ENCODE data around the gene RASGRP4. TPM values are rescaled to one million over a fixed set of nuclear protein-coding genes. Genes with fewer than 3 reads are reported as not detected.

Gene RASGRP4
- total RNA-seq, 1 experiment from 2014 or later: not detected

DNA sequence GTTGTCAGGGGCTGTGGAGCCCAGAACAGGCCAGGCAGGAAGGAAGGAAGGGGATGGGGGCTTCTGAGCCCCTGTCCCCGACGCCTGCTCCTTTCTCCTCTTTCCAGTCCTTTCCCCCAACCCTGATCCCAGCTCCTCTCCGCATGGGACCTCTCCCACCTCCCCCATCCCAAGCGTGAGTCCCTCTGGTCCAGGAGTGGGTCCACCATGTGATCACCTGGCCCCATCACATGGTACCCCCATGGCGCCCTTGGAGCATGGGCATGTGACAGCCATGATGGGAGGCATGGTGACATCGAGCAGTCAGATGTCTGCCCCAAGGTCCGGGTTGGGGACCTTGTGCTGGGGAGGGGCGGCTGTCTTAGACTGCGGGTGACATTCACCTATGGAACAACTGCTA, 16.7 kb upstream of the RASGRP4 start:
- Histone ChIP-seq H3K9me2 (ENCODE audit: insufficient read depth) (no peaks in the 10 kb centered on the region), H3K4me2 (no peak overlapping the region), H3K36me3 (ENCODE audit: low read depth) (no peaks in the 10 kb centered on the region), H2AFZ (no peak overlapping the region), H3K27me3 (ENCODE audit: insufficient read depth, low read depth) (peaks cover 32% of the 10 kb centered on the region), H3K9me3 (ENCODE audit: insufficient read depth, low read depth) (no peaks in the 10 kb centered on the region), H4K20me1 (ENCODE audit: insufficient read depth) (no peaks in the 10 kb centered on the region), H3K27ac (no peak overlapping the region), H3F3A (ENCODE audit: insufficient read depth, low read depth) (no peaks in the 10 kb centered on the region), H3K4me1 (replicated peaks; ENCODE audit: insufficient read depth) (no peaks in the 10 kb centered on the region), H3K79me2 (ENCODE audit: low read depth) (no peaks in the 10 kb centered on the region), H3K4me3 (no peak overlapping the region)
- no peak for TF ChIP-seq EZH2 (IDR thresholded peaks at IDR 0.05; ENCODE audit: low read depth)
- intact Hi-C loops (cut with micrococcal nuclease; ENCODE audit: unreplicated experiment): no loop called here
- BruUV-seq (replicated peaks): no TSS peak
- CTCF ChIA-PET: no interaction called here
- no peak for DNase-seq
- POLR2A ChIA-PET (ENCODE audit: unreplicated experiment): no interaction called here

GRCh38 chr19:38441657-38442348, 15.8 kb upstream of the RASGRP4 start:
- DNase-seq: no peak
- H2AFZ ChIP-seq: no peak overlapping the region
- no peak overlapping the region for H3K4me3 ChIP-seq
- no peaks in the 10 kb centered on the region for H4K20me1 ChIP-seq (ENCODE audit: insufficient read depth)
- POLR2A ChIA-PET (ENCODE audit: unreplicated experiment): no interaction called here
- CTCF ChIA-PET: no interaction called here
- H3K27ac ChIP-seq: no peak overlapping the region
- no peaks in the 10 kb centered on the region for H3K9me2 ChIP-seq (ENCODE audit: insufficient read depth)
- TF ChIP-seq, protein P1, sequence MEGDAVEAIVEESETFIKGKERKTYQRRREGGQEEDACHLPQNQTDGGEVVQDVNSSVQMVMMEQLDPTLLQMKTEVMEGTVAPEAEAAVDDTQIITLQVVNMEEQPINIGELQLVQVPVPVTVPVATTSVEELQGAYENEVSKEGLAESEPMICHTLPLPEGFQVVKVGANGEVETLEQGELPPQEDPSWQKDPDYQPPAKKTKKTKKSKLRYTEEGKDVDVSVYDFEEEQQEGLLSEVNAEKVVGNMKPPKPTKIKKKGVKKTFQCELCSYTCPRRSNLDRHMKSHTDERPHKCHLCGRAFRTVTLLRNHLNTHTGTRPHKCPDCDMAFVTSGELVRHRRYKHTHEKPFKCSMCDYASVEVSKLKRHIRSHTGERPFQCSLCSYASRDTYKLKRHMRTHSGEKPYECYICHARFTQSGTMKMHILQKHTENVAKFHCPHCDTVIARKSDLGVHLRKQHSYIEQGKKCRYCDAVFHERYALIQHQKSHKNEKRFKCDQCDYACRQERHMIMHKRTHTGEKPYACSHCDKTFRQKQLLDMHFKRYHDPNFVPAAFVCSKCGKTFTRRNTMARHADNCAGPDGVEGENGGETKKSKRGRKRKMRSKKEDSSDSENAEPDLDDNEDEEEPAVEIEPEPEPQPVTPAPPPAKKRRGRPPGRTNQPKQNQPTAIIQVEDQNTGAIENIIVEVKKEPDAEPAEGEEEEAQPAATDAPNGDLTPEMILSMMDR (conservative IDR thresholded peaks at IDR 0.05): no peak
- TF ChIP-seq EZH2 (IDR thresholded peaks at IDR 0.05; ENCODE audit: low read depth): no peak
- H3K27me3 ChIP-seq (ENCODE audit: insufficient read depth, low read depth): peaks cover 29% of the 10 kb centered on the region
- no peaks in the 10 kb centered on the region for H3F3A ChIP-seq (ENCODE audit: insufficient read depth, low read depth)
- H3K9me3 ChIP-seq (ENCODE audit: insufficient read depth, low read depth): no peaks in the 10 kb centered on the region
- H3K4me1 ChIP-seq (replicated peaks; ENCODE audit: insufficient read depth): no peaks in the 10 kb centered on the region
- intact Hi-C loops (cut with micrococcal nuclease; ENCODE audit: unreplicated experiment): no loop called here
- no peak overlapping the region for H3K4me2 ChIP-seq
- no TSS peak for BruUV-seq (replicated peaks)
- no peaks in the 10 kb centered on the region for H3K36me3 ChIP-seq (ENCODE audit: low read depth)
- H3K79me2 ChIP-seq (ENCODE audit: low read depth): no peaks in the 10 kb centered on the region

DNA sequence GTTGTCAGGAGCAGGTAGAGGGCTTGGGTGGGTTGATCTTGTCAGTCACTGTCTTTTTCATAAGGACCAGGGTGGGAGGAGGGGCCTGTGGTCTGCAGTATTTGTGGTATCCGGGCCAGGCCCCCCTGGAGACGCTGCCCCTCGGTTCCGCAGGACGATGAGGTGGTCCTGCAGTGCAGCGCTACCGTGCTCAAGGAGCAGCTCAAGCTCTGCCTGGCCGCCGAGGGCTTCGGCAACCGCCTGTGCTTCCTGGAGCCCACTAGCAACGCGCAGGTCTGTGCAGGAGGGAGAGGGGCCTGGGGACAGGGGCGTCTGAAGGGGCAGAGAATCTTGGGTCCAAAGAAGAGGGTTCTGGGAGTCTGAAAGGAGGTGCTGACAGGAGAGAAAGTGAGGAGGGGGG, 14.6 kb upstream of the RASGRP4 start:
- Histone ChIP-seq H3K4me2 (no peak overlapping the region), H3K36me3 (ENCODE audit: low read depth) (no peaks in the 10 kb centered on the region), H3K27ac (no peak overlapping the region), H2AFZ (no peak overlapping the region), H4K20me1 (ENCODE audit: insufficient read depth) (no peaks in the 10 kb centered on the region), H3K4me1 (replicated peaks; ENCODE audit: insufficient read depth) (no peaks in the 10 kb centered on the region), H3K9me3 (ENCODE audit: insufficient read depth, low read depth) (no peaks in the 10 kb centered on the region), H3F3A (ENCODE audit: insufficient read depth, low read depth) (no peaks in the 10 kb centered on the region), H3K79me2 (ENCODE audit: low read depth) (no peaks in the 10 kb centered on the region), H3K9me2 (ENCODE audit: insufficient read depth) (no peaks in the 10 kb centered on the region), H3K4me3 (no peak overlapping the region), H3K27me3 (ENCODE audit: insufficient read depth, low read depth) (peaks cover 25% of the 10 kb centered on the region)
- BruUV-seq (replicated peaks): no TSS peak
- DNase-seq: no peak
- POLR2A ChIA-PET (ENCODE audit: unreplicated experiment): no interaction called here
- TF ChIP-seq, protein P1 (conservative IDR thresholded peaks at IDR 0.05): no peak
- no peak for TF ChIP-seq EZH2 (IDR thresholded peaks at IDR 0.05; ENCODE audit: low read depth)
- CTCF ChIA-PET: no interaction called here
- intact Hi-C loops (cut with micrococcal nuclease; ENCODE audit: unreplicated experiment): no loop called here

DNA sequence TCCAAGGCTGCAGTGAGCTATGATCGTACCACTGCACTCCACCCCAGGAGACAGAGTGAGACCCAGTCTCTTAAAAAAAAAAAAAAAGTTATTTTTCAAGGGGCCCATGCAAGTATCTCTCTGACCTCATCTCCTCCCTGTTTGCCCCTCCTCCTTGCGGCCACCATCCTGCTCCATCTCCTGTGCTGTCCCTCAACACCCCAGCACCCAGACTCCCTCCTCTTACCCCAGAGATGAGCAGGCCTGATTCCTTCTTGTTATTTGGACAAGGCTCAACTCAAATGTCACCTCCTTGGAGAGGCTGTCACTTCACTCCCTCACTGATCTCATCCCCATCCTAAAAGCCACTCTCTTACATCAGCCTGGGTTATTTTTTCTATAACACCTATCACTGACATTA, 11.9 kb upstream of the RASGRP4 start:
- Histone ChIP-seq H3K36me3 (ENCODE audit: low read depth) (no peaks in the 10 kb centered on the region), H3K4me2 (no peak overlapping the region), H3K79me2 (ENCODE audit: low read depth) (no peaks in the 10 kb centered on the region), H3K9me3 (ENCODE audit: insufficient read depth, low read depth) (no peaks in the 10 kb centered on the region), H3F3A (ENCODE audit: insufficient read depth, low read depth) (no peaks in the 10 kb centered on the region), H4K20me1 (ENCODE audit: insufficient read depth) (no peaks in the 10 kb centered on the region), H3K4me1 (replicated peaks; ENCODE audit: insufficient read depth) (no peaks in the 10 kb centered on the region), H2AFZ (no peak overlapping the region), H3K27me3 (ENCODE audit: insufficient read depth, low read depth) (peaks cover 5% of the 10 kb centered on the region; the same call in 1 of the 2 replicates), H3K4me3 (no peak overlapping the region), H3K9me2 (ENCODE audit: insufficient read depth) (no peaks in the 10 kb centered on the region), H3K27ac (no peak overlapping the region)
- CTCF ChIA-PET: interaction anchor here (0.6 kb wide), 1 partner anchor 35 kb away, joined by 5 read pairs; no protein-coding TSS in a partner anchor
- BruUV-seq (replicated peaks): no TSS peak
- intact Hi-C loops (cut with micrococcal nuclease; ENCODE audit: unreplicated experiment): no loop called here
- no peak for TF ChIP-seq EZH2 (IDR thresholded peaks at IDR 0.05; ENCODE audit: low read depth)
- TF ChIP-seq, protein P1 (conservative IDR thresholded peaks at IDR 0.05): no peak
- no peak for DNase-seq
- POLR2A ChIA-PET (ENCODE audit: unreplicated experiment): interaction anchor here (0.5 kb wide), 1 partner anchor 456 kb away, joined by 5 read pairs; no protein-coding TSS in a partner anchor
